Heart left ventricle (tissue), 16 donors: Measurements from ENCODE around the gene KRABD2.
"Not testable (repeated sequence)": the region's sequence is repeated elsewhere in the genome, so short reads cannot be mapped to it uniquely, and the experiment has no call there.

Experiments used
- ATAC-seq, 4 donors: fragments of 200-7000 bp; cut with Tn5 transposase; one replicate each; pipeline ENCODE4 v1.9.1; 2020 to 2022; ENCODE audit warnings: moderate library complexity in 4 of 4, mild to moderate bottlenecking in 3 of 4, moderate number of reproducible peaks in 1 of 4
- DNase-seq, 5 donors: peaks; one replicate each; pipeline ENCODE4 v3.0.0-alpha.2; 2020
- H3K27ac ChIP-seq, 12 donors: fragments of 200-600 bp; sonication (generic) in 4 of 12; one replicate each; pipeline versions ENCODE4 v1.5.0 to v1.8.0; 2016 to 2022; ENCODE audit warnings: mild to moderate bottlenecking in 2 of 12
- H3K27me3 ChIP-seq, 9 donors: fragments of 200-600 bp; sonication (generic) in 2 of 9; one replicate each; pipeline versions ENCODE4 v1.5.1 to v1.8.0; 2016 to 2022; ENCODE audit warnings: mild to moderate bottlenecking in 3 of 9
- H3K36me3 ChIP-seq, 9 donors: fragments of 200-600 bp; sonication (generic) in 2 of 9; one replicate each; pipeline versions ENCODE4 v1.5.0 to v1.8.0; 2018 to 2022; ENCODE audit warnings: mild to moderate bottlenecking in 2 of 9
- H3K4me1 ChIP-seq, 12 donors: fragments of 200-600 bp; sonication (generic) in 4 of 12; one replicate each; pipeline versions ENCODE4 v1.5.0 to v1.8.0; 2016 to 2022; ENCODE audit warnings: mild to moderate bottlenecking in 3 of 12
- H3K4me3 ChIP-seq, 12 donors: fragments of 200-600 bp; sonication (generic) in 4 of 12; one replicate each; pipeline versions ENCODE4 v1.5.0 to v1.8.0; 2017 to 2022; ENCODE audit warnings: mild to moderate bottlenecking in 9 of 12, moderate library complexity in 4 of 12
- H3K9me3 ChIP-seq, 12 donors: fragments of 200-600 bp; sonication (generic) in 4 of 12; one replicate each; pipeline versions ENCODE4 v1.5.0 to v1.8.0; 2016 to 2022; ENCODE audit warnings: mild to moderate bottlenecking in 1 of 12
- CTCF ChIP-seq, 12 donors: fragments of 200-600 bp; sonication (generic) in 4 of 12; IDR thresholded peaks; one replicate each; pipeline versions ENCODE4 v1.5.0 to v1.8.0; 2018 to 2022; ENCODE audit warnings: antibody characterized with exemption in 12 of 12, mild to moderate bottlenecking in 5 of 12
- POLR2A ChIP-seq, 2 donors: fragments of 450-650 bp; IDR thresholded peaks; one replicate each; pipeline ENCODE4 v1.6.1; 2017; ENCODE audit warnings: antibody characterized with exemption in 2 of 2, mild to moderate bottlenecking in 2 of 2, moderate library complexity in 2 of 2
- WGBS, 4 donors: extraction: QIAGEN DNeasy Blood & Tissue Kit in 2 of 4; methylation state at CpG; one replicate each; pipeline versions ENCODE4 v1.1.5 to v1.1.7; 2013 to 2018; 5-methylcytosine and 5-hydroxymethylcytosine counted together
- intact Hi-C, 10 donors: fragments of 100-400 bp; cut with DNase I; formaldehyde crosslinking; loops; one replicate each; pipeline versions ENCODE4 v1.11.1 to v1.14.2; 2022
- donor health status: ischemic (EF 13 %, LVEDD 7.1; RV severe dilation, severe dysfunction).
- donor health status: healthy with polysubstance abuse.
- donor health status: DM: no; HTN: yes; CAD: no.
- donor health status: DM: no; HTN: no; CAD: no.
- donor health status: ischemic (EF 25% LVEDD 6.9; RV normal size, moderate dysfunction).
- donor health status: ischemic (EF 25% LVEDD 5.7; RV mildly dilated, moderate dysfunction).
- donor health status: healthy.
- donor health status: DM: yes; HTN: yes; CAD: no.
- donor health status: ischemic (EF 35%, LVEDD 5.7; RV mildly dilated, moderate dysfunction).
- donor health status: nonischemic (EF 11% LVEDD 7.7; RV severe dilation, severe dysfunction).
- donor health status: DM: yes; HTN: yes; CAD: no.
- donor health status: PGD.
- donor health status: ischemic (EF 29% LVEDD 5.4; RV normal size, mild dysfunction).
- donor health status: nonischemic (EF 23%, LVEDD 6.1; RV moderate dilation, normal function).

The KRABD2 gene

GRCh38 chr17:8380049-8380448 lies 3.5 kb upstream of the KRABD2 start:
- H3K9me3 ChIP-seq: no peaks in the 10 kb centered on the region
- H3K36me3 ChIP-seq: peaks cover 0 to 54% (median 50%) of the 10 kb centered on the region in 9 donors
- DNase-seq (no peak), ATAC-seq (no peak)
- peaks cover 0 to 65% (median 39%) of the 10 kb centered on the region in 12 donors for H3K4me1 ChIP-seq
- intact Hi-C loops: loop anchor here in 2 of 10 donors (5.0 to 10.0 kb wide), 2 partner anchors 55 to 68 kb away; partner anchors contain the start of genes ARHGEF15 (in 1 of the 2) and NDEL1 (in 1 of the 2)
- TF ChIP-seq CTCF (IDR thresholded peaks at IDR 0.05) (no peak), POLR2A (IDR thresholded peaks at IDR 0.05) (no peak)
- 57 to 69% (median 62%) methylated on average over 3 of the region's 3 CpGs for WGBS, 4 donors
- H3K4me3 ChIP-seq: no peak overlapping the region
- H3K27me3 ChIP-seq: no peaks in the 10 kb centered on the region
- H3K27ac ChIP-seq: peak overlapping the region in 1 of 12 donors; percentile 2

GRCh38 chr17:8378117-8378516 lies 1.6 kb upstream of the KRABD2 start:
- 80 to 88% (median 83%) methylated on average over 8 of the region's 8 CpGs for WGBS, 4 donors
- DNase-seq, H3K4me3 ChIP-seq, H3K27me3 ChIP-seq, H3K9me3 ChIP-seq, ATAC-seq, H3K27ac ChIP-seq: not testable (repeated sequence)
- Histone ChIP-seq H3K36me3 (peaks cover 0 to 54% (median 50%) of the 10 kb centered on the region in 9 donors), H3K4me1 (peaks cover 0 to 60% (median 38%) of the 10 kb centered on the region in 12 donors)
- intact Hi-C loops: loop anchor here in 8 of 10 donors (5.0 to 10.0 kb wide), 6 partner anchors 53 to 183 kb away; partner anchors contain the start of genes ARHGEF15 (in 4 of the 8), BORCS6 (in 1 of the 8), CTC1 (in 1 of the 8) and PFAS (in 1 of the 8)

- TF ChIP-seq POLR2A (IDR thresholded peaks at IDR 0.05) (no peak), CTCF (IDR thresholded peaks at IDR 0.05) (no peak)
- 90 to 94% (median 91%) methylated on average over 4 of the region's 4 CpGs for WGBS, 4 donors
- H3K4me1 ChIP-seq: peaks cover 0 to 60% (median 39%) of the 10 kb centered on the region in 12 donors
- DNase-seq (no peak), ATAC-seq (no peak)
- H3K27ac ChIP-seq: peak overlapping the region in 11 of 12 donors; percentile 77 to 98 (median 93)
- H3K9me3 ChIP-seq: no peaks in the 10 kb centered on the region
- H3K27me3 ChIP-seq: no peaks in the 10 kb centered on the region
- no peak overlapping the region for H3K4me3 ChIP-seq
- peaks cover 0 to 56% (median 50%) of the 10 kb centered on the region in 9 donors for H3K36me3 ChIP-seq
- intact Hi-C loops: loop anchor here in 8 of 10 donors (2.0 to 10.0 kb wide), 7 partner anchors 51 to 183 kb away; partner anchors contain the start of genes ARHGEF15 (in 4 of the 8), BORCS6 (in 1 of the 8), CTC1 (in 1 of the 8) and PFAS (in 1 of the 8)
Measured at GRCh38 chr17:8377422-8377821, 918 bp upstream of the KRABD2 start.

GRCh38 chr17:8375738-8376259 lies 705 bp downstream of the KRABD2 start:
- whole genome bisulfite sequencing, 4 donors: 10 to 14% (median 13%) methylated on average over 18 of the region's 18 CpGs
- TF ChIP-seq POLR2A (IDR thresholded peaks at IDR 0.05) (no peak), CTCF (IDR thresholded peaks at IDR 0.05) (no peak)
- peaks cover 0 to 59% (median 48%) of the 10 kb centered on the region in 9 donors for H3K36me3 ChIP-seq
- peak overlapping the region; percentile 40 to 97 (median 81) for H3K4me3 ChIP-seq
- DNase-seq (no peak), ATAC-seq (peak; percentile 13 to 19 (median 15))
- no peaks in the 10 kb centered on the region for H3K27me3 ChIP-seq
- intact Hi-C loops: loop anchor here in 8 of 10 donors (2.0 to 10.0 kb wide), 7 partner anchors 49 to 181 kb away; partner anchors contain the start of genes ARHGEF15 (in 4 of the 8), BORCS6 (in 1 of the 8), CTC1 (in 1 of the 8) and PFAS (in 1 of the 8)
- H3K27ac ChIP-seq: peak overlapping the region; percentile 69 to 98 (median 93)
- peaks cover 0 to 48% (median 30%) of the 10 kb centered on the region in 12 donors for H3K4me1 ChIP-seq
- H3K9me3 ChIP-seq: no peaks in the 10 kb centered on the region

- Histone ChIP-seq H3K4me1 (peaks cover 0 to 40% (median 19%) of the 10 kb centered on the region in 12 donors), H3K36me3 (peaks cover 0 to 59% (median 43%) of the 10 kb centered on the region in 9 donors)
- intact Hi-C loops: loop anchor here in 4 of 10 donors (10.0 kb wide), 4 partner anchors 49 to 179 kb away; partner anchors contain the start of genes ARHGEF15 (in 1 of the 4) and BORCS6 (in 1 of the 4)
- not testable (repeated sequence) for H3K4me3 ChIP-seq, DNase-seq, H3K9me3 ChIP-seq, H3K27ac ChIP-seq, H3K27me3 ChIP-seq, ATAC-seq
- WGBS, 4 donors: 95 to 97% (median 96%) methylated on average over 16 to 26 of the region's 26 CpGs
Measured at GRCh38 chr17:8373856-8374255, 2.6 kb downstream of the KRABD2 start.
